ENCODE measurements around the gene CROCC2.

CROCC2 gene

GRCh38 chr2:240996161-240996833 lies 90.2 kb downstream of the CROCC2 start:
- TF ChIP-seq CTCF (IDR thresholded peaks at IDR 0.05) = no peak

- TF ChIP-seq CTCF (IDR thresholded peaks at IDR 0.05) = no peak
Observed at GRCh38 chr2:240996834-240997140, 90.7 kb downstream of the CROCC2 start.

- no peak for TF ChIP-seq CTCF (IDR thresholded peaks at IDR 0.05)
Observed at GRCh38 chr2:240997141-240997855, 91.2 kb downstream of the CROCC2 start.

- no peak for TF ChIP-seq CTCF (IDR thresholded peaks at IDR 0.05)
Observed at GRCh38 chr2:240997856-240998705, 91.9 kb downstream of the CROCC2 start, which contains the start of gene SNED1. Gene SNED1 (plus strand): TSS chr2:240998618. CDS start chr2:240998838, 220 bp downstream.

GRCh38 chr2:240998706-240998994 lies 92.5 kb downstream of the CROCC2 start:
- no peak for TF ChIP-seq CTCF (IDR thresholded peaks at IDR 0.05)

GRCh38 chr2:240998995-240999791 lies 93.1 kb downstream of the CROCC2 start:
- no peak for TF ChIP-seq CTCF (IDR thresholded peaks at IDR 0.05)

- no peak for TF ChIP-seq CTCF (IDR thresholded peaks at IDR 0.05)
Observed at GRCh38 chr2:240999873-241000541, 93.9 kb downstream of the CROCC2 start.

Measured in LNCAP (cell line).